GM19452 (cell line): ENCODE data around the gene APOBEC3A.

Experiments
- ATAC-seq: cut with Tn5 transposase; IDR thresholded peaks from one replicate; pipeline ENCODE4 v1.9.1; 2021; ENCODE audit not compliant: unreplicated experiment

The APOBEC3A gene

DNA sequence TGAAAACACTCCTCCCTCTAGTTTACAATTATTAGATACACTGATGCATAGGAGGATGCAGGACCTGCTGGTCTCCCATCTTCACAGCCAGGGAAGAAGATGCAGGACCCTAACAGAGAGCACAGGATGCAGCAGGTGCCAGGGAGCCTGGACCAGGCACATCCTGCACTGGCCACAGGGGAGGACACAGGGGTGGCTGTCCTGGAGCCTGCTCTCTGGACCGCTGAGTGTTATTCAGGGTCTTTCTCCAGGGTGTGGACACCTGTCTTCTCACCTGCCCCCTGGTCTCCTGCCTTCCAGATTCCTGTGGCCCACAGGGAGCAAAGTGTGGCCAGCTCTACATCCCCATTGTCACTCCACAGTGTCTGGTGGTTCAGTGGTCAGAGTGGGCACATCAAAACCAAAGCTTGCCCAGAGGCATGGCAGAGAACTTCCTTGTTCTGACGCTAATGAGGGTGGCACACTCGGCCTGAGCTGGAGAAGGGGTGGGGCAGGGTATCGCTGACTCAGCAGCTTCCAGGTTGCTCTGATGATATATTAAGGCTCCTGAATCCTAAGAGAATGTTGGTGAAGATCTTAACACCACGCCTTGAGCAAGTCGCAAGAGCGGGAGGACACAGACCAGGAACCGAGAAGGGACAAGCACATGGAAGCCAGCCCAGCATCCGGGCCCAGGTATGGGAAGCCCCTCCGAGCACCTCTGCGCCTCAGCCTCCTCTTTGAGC lies at the start of gene APOBEC3A:
Gene APOBEC3A (plus strand): TSS at position 564 of the 725 bp plus-strand sequence. CDS start 83 bp downstream, at position 647.
- ATAC-seq: no peak

DNA sequence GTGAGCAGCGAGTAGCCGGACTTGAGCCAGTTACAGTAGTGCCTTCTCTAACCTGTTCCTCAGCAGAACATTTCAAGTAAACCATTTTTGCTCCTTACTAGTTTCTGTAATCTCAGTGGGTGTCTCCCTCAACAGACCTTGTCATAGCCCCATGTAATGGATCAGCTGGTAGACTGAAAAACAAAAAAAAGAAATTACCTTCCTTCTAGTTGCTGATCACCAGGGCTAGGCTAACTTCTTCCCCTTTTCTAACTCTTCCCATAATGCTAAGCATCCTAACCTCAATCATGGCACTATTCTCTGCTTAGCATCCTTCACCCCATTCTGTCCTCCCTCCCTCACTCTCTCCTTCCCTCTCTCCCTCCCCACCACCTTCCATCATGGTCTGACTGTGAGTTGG lies 49.6 kb upstream of the APOBEC3A start:
- ATAC-seq: no peak

DNA sequence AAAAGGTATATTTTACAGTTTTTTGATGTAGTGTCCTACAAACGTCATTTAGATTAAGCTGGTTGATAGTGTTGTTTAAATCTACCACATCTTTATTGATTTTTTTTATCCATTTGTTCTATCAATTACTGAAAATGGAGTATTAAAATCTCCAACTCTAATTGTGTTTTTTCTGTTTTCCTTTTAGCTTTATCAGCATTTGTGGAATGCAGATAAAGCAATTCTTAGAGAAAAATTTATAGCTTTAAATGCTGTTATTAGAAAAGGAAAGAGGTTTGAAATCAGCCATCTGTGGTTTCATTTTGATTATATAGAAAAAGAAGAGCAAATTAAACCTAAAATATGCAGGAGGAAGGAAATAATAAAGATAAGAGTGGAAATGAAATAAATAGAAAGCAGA lies 46.0 kb upstream of the APOBEC3A start:
- no peak for ATAC-seq

DNA sequence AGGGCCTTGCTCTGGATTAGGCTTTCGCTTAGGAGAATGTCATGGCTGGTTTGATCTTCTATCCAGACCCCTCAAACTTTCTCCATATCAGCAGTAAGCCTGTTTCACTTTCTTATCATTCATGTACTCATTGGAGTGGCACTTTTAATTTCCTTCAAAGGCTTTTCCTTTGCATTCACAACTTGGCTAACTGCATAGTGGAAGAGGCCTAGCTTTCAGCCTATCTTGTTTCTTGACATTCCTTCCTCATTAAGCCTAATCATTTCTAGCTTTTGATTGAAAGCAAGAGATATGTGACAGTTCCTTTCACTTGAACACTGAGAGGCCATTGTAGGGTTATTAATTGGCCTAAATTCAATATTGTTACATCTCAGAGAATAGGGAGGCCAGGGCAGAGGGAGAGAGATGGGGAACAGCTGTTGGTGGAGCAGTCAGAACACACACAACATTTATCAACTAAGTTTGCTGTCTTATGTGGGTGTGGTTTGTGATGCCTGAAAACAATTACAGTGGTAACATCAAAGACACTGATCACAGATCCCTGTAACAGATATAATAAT lies 37.7 kb upstream of the APOBEC3A start:
- no peak for ATAC-seq

DNA sequence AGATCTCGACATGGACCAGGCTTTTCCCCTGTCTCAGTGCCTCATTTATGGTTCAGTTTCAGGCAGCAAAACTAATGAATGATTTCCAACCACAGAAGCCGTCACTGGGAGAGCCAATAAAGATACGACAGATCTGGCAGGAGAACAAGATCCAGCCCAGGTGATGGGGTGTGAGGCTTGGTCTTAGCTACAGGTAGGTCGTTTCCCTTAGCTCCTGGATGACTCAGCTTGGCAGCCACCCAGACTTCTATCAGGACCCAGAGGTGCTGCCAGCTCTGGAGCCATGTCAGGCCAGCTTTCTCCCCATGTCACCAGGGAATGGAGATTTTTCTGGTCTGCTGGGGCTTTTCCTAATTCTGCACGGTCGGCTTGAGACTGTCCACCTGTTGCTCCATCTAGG lies 36.3 kb upstream of the APOBEC3A start:
- ATAC-seq: no peak

DNA sequence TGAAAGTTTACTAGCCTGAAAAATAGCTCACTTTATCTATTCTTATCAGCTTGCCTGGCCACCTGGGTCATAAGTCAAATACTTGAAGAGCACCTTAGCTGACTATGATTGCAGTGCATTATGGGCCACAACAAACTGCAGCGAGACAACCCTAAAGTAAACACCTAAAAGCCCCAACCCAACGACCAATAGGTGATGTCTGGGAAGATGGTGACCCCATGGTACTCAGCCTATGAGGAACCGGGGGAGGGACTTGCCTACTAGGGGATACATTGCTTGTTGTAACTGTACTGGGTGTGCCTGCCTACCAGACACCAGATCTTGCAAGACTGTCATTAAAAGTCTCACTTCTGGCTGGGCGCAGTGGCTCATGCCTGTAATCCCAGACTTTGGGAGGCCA lies 35.6 kb upstream of the APOBEC3A start:
- ATAC-seq: no peak

DNA sequence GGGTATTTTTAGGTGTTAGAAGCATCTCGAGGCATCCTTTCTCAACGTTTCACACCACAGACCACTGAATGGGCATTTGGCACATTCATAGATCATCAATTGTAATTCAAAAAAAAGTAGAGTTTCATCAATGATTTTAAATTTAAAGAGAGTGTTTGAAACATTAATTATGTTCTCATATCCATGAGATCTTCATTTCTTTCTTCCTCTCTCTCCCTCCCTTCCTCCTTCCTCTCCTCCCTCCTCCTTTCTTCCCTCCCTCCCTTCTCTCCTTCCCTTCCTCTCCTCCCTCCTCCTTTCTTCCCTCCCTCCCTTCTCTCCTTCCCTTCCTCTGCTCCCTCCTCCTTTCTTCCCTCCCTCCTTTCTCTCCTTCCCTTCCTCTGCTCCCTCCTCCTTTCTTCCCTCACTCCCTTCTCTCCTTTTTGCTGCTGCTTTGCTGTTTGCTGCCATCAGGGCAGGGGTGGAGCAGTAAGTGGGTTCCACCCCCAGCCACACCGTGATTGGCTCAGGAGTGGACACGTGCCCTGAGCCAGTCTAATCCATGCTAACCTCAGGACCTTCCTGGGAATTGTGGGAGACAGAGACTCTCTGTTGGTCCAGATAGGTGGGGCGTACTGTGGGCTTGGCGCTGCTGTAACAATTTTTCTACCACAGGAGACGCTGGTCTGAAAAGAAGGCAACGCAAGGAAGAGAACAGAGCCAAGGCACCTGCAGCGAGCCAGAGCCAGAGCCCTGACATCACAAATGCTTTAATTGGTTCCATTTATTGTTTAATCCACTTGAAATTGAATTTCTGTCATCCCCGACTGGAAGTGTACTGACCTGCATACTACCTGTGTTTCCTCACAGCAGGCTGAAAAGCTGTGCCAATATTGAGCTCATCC lies 33.7 kb upstream of the APOBEC3A start:
- ATAC-seq: no peak

DNA sequence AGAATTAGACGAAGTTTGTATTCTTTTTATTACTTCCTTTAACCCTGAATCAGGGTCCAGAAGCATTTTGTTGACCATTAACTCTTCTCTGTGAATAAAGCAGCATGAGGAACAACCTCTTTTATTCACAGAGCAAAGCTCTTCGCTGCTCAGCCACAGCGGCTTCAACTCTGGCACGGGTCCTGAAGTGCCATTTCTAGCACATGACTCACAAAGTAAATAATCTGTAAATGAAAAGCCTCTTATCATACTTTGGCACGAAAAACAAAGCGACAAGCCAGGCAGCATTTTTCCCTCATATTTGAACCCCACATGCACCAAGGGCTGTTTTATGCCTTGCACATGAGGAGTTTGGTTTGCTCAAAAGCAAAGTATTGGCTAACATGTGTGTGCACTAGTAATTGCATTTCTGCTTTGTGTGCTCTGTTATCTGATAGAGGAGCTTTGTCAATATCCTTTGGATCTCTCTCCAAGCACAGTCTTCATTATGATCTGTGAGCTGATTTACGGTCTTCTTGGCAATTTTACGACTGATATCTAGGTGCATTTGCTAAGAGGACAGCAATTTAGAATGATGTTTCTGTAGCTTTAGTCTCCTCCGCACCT lies 33.0 kb upstream of the APOBEC3A start:
- no peak for ATAC-seq

DNA sequence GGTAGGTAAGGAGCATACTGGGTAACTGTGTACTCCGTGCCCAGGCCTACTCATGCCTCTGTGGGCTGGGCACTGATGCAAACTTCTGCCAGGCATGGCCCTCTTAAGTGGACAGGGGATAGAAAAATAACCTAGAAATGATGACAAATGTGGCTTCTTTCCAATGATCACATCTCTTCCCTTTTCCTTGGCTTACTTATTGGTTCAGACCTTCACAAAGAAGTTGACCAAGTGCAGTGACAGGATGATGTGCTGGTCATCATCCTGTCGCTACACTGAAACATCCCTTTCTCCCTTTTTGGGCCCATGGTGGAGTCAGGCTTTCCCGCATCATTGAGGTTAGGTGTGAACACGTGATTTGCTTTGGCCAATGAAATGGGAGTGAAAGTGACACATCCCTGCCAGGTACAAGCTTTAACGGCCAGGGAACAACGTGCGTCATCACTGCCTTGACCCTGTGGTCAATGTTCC lies 31.8 kb upstream of the APOBEC3A start:
- no peak for ATAC-seq

DNA sequence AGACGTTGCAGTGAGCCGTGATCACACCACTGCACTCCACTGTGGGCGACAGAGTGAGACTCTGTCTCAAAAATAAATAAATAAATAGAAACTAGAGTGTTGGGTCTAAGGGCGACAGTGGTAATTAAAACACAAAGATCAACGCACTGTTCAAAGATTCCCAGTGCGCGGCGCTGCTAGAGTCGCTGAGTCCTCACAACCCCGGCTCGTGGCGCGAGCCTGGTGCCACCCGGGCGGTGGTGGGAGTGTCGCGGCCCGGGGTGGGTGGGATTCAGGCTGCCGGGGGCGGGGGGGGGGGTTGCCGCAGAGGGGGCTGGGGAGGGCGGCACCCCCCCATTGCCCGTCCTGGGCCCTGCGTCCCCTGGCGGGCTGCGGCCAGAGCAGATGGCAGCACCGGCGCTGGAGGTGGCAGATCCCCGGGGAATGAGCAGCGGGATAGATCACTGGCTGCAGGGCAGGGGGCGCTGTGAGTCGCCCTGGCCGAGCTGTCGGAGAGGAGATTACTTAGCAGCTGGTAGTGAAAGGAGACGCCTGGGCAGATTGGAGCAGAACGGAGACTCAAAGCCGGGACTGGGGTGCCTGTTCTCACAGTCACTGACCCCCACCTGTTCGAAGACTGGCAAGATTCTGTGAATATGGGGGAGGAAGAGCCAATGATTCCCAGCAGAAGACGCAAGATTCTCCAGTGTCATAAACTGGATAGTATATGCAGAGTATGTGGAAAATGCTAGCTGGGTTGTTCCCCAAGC lies 30.2 kb upstream of the APOBEC3A start:
- no peak for ATAC-seq

DNA sequence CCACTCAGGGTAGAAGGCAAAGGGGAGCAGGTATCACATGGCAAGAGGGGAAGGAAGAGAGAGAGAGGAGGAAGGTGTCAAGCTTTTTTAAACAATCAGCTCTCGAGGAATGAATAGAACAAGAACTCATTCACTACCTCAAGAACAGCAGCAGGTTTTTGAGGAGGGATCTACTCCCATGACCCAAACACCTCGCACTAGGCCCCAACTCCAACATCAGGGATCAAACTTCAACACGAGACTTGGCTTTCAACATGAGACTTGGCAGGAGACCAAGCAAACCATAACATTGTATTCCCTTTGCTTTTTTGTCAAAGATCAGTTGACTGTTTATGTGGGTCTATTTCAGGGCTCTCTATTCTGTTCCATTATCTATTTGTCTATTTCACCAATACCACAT lies 26.9 kb upstream of the APOBEC3A start:
- no peak for ATAC-seq

DNA sequence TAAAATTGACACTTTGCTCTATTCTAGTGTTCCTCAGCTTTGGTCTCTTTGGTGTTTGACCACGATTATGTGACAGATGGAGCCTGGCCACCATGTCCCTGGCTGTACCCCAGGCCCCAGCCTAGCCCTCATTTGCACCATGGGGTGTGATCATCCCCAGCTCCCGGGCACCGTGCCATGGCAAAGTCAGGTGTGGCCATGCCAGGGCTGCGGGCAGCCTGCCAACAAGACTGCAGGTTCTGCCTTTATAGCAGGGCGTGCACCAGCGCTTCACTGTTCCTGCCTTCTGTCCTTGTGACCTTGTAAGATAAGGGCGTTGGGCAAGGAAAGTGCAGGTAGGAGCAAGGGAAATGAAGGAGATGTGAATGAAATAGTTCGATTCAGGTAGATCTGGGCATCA lies 22.4 kb upstream of the APOBEC3A start:
- no peak for ATAC-seq

DNA sequence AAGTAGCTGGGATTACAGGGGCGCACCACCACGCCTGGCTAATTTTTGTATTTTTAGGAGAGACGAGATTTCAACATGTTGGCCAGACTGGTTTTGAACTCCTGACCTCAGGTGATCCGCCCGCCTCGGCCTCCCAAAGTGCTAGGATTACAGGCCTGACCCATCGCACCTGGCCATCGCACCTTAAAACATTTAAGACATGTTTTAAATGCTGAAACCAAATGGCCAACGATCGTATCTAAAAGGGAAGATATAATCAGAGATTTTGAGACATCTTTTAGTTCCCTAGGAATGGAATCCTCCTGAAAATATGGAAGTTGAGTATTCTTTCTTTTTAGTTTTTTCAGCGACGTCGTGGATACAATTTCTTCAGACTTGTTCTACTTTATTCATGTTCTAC lies 21.8 kb upstream of the APOBEC3A start:
- ATAC-seq: no peak

DNA sequence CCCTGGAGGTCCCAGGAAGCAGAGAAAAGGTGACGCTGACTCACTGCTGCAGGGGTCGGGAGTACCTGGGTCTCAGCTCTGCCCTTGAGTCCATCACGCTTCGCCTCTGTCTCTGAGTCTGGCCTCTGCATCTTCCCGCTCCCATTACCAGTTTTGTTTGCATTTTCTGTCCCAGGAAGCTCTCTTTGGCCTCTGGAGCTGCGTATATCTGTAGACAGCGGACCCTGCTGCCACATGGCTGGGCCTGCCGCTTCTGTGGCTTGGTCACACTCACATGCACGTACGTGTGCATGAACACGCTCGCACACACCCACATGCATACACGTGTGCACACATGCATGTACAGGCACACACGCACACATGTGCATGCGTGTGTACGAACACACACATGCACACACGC lies 20.8 kb upstream of the APOBEC3A start:
- ATAC-seq: no peak

DNA sequence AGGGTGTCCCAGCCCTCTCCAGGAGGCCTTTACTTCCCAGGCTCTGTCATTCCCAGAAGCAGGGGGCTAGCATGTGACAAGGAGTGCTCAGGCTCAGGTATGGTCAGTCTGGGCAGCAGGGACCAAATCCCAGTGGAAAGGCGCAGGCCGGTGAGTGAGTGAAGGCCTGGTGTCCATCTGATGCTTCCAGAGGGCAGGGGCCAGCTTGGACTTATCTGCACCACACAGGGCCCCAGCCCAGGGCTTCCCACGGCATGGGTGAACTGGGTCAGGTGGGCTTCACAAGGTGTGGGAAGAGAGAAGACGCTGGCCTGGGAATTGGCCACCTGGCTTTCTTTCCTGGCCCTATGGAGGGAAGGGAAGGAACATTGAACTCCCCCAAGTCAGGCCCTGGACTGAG lies 20.4 kb upstream of the APOBEC3A start:
- ATAC-seq: no peak

DNA sequence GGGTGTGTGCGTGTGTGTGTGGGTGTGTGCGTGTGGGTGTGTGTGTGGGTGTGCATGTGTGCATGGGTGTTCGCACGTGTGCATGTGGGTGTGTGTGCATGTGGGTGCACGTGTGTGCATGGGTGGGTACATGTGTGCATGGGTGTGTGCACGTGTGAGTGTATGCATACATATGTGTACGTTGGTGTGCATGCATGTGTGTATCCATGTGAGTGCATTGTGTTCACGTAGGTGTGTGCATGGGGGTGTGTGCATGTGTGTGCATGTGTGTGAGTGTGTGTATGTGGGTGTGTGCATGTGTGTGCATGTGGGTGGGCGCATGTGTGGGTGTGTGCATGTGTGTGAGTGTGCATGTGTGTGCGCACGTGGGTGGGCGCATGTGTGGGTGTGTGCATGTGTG lies 19.9 kb upstream of the APOBEC3A start:
- ATAC-seq: no peak

DNA sequence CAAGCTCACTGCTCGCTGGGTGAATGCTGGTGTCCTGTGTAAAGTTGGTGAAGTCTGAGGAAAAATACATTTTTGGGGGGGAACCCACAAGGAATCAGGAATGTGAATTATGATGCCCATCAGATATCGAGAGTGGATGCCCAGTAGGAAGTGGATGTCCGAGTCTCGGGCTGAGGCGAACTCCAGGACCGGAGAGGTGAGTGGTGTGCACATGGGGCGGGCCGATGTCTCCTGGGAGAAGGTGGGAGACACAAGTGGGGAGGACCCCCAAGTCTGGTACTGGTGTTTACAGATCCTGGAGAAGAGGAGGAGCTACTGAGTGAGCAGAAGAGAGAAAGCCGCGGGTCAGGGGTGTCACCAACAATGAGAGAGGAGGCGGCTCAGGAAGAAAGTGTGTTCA lies 19.2 kb upstream of the APOBEC3A start:
- no peak for ATAC-seq

DNA sequence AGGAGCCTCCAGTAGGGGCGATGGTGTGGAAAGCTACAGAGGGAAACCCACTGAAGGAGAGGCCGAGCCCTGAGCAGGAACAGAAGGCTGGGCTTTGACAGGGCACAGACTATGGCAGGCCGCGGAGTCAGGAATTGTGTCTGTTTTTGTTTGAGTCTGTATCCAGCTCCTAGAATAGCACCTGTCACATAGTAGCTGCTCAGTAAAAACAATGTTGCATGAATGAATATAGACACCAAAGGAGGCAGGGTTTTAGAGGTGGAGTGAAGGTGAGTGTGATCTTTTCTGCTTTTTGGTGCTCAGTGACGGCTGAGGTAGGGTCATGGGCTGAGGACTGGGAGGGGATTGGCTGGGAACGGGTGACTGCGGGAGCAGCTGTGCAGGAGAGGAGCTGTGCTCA lies 18.5 kb upstream of the APOBEC3A start:
- no peak for ATAC-seq

DNA sequence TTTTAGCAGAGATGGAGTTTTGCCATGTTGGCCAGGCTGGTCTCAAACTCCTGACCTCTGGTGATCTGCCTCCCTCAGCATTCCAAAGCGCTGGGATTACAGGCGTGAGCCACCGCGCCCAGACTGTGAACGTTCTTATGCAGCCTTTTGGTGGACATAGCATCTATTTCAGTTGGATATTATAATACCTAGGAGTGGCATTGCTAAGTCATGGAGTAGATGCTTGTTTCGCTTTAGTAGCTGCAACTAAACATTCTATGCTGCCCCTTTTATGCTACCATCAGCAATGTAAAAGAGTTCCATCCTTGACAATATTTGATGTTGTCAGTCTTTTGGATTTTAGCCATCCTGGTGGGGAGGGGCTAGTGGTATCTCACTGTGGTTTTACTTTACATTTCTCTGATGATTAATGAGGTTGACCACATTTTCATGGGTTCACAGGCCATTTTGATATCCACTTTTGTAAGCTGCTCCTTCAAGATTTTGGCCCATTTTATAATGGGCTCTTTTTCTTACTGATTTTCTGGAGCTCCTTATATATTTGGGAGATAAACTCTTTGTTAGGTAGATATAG lies 16.5 kb upstream of the APOBEC3A start:
- no peak for ATAC-seq

DNA sequence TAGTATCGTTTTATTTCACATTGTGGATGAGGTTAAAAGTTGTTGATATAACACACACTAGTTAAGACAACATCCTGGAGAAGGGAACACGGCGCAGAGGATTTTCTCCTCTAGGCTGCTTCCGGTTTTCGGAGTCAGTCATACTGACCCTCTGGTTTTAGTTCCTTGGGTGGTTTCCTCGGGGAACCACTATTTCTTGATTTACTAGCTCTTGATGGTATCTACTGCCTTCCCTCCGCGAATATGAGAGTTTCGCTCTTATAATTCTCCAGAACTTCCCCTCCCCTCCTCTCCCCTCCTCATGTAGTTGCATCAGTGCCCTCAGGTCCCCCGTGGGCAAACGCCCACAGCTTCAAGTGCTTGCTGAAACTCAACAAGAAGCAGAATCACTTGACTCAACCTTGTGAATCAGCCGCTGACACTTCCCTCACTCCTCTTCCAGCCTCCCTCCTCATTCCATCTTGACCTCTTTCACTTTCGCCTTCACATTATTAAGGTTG lies 15.9 kb upstream of the APOBEC3A start:
- ATAC-seq: peak; percentile 74
